Stimulated activated CD4-positive, alpha-beta T cell treated with anti-CD3 and anti-CD28 coated beads, Interleukin-2, amount 100 ng/mL, for 24 hours (primary cell): Measurements from ENCODE around the gene CLDN3.
"Not testable (repeated sequence)": the region's sequence is repeated elsewhere in the genome, so short reads cannot be mapped to it uniquely, and the experiment has no call there.

ENCODE experiments used
- DNase-seq, 2 donors: peaks; one replicate each; pipeline ENCODE4 v3.0.0-alpha.2; 2020

CLDN3 gene

GRCh38 chr7:73735528-73735905 lies 34.6 kb downstream of the CLDN3 start:
- no peak for DNase-seq

GRCh38 chr7:73734619-73735527 lies 35.2 kb downstream of the CLDN3 start:
- peak; percentile 83 to 85 for DNase-seq

- no peak for DNase-seq
Measured at GRCh38 chr7:73732397-73732796, 37.7 kb downstream of the CLDN3 start.

GRCh38 chr7:73730485-73730884 lies 39.6 kb downstream of the CLDN3 start:
- no peak for DNase-seq

GRCh38 chr7:73728551-73728950 lies 41.5 kb downstream of the CLDN3 start:
- no peak for DNase-seq

GRCh38 chr7:73727952-73728351 lies 42.1 kb downstream of the CLDN3 start:
- DNase-seq, result no peak

GRCh38 chr7:73726083-73726466 lies 44.0 kb downstream of the CLDN3 start:
- no peak for DNase-seq

- DNase-seq, result no peak
Measured at GRCh38 chr7:73723813-73724212, 46.3 kb downstream of the CLDN3 start.

GRCh38 chr7:73722785-73723184 lies 47.3 kb downstream of the CLDN3 start:
- no peak for DNase-seq

GRCh38 chr7:73722182-73722581 lies 47.9 kb downstream of the CLDN3 start:
- DNase-seq, result not testable (repeated sequence)

GRCh38 chr7:73721377-73721817 lies 48.7 kb downstream of the CLDN3 start:
- no peak for DNase-seq

GRCh38 chr7:73720443-73720842 lies 49.6 kb downstream of the CLDN3 start:
- not testable (repeated sequence) for DNase-seq

GRCh38 chr7:73719806-73720169 lies 50.3 kb downstream of the CLDN3 start:
- DNase-seq, result no peak
